Head of caudate nucleus (tissue), 42 donors: ENCODE data around the gene GRIN2B.

ENCODE experiments used
- DNase-seq, 42 donors: peaks; one replicate each; pipeline versions ENCODE4 v3.0.0 to v3.0.0-alpha.2; 2020 to 2021; ENCODE audit warnings: mixed read lengths in 7 of 42
- intact Hi-C: fragments of 100-400 bp; cut with DNase I; formaldehyde crosslinking; loops from one replicate; pipeline ENCODE4 v1.15.0; 2022

GRIN2B gene

DNA sequence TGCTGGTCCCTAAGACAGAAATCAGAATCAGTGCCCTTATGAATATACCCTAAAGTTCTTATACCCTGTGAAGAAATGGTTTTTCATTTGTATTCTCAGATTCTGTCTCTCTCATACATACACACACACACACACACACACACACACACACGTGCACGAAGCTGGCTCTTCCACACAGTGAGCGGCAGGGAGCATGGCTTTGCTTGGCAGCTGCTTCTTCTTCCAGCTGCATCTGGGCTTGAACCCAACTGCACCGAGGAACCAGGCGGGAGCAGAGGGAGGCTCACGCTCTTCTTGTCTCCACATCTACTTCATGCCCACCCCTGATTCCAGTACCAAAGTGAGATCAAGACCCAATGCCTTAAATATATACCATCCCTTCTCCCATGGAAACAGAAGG lies 19.4 kb downstream of the GRIN2B start:
- peak in 9 of 42 donors; percentile 21 to 52 (median 43) for DNase-seq
- intact Hi-C loops, result no loop called here

DNA sequence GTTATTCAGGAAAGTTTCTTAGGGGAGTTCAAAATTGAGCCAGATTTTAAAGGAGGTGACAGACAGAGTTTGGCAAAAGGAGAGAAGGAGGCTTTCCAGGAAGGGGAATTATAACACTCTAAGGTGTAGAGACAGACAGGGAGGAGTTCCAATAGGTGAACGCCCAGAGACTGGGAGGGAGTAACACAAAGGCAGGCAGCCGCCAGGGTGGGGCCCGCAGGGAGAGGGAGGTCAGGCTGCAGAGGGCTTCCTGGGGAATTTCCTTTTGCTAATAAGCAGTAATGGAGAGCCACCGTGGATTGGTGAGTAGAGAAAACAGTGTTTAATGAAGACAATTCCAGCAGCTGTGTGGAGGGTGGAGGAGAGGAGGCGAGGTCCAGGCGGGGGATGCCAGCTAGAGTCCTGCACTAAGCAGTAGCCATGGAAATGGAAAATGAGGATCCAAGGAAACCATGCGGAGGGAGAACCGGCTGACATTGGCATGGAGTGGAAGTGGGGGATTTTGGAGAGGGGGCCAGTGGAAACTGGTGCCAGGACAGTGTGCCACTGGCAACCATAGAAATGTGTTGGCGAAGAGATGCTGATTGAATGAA lies 22.2 kb downstream of the GRIN2B start:
- intact Hi-C loops, result no loop called here
- peak in 4 of 42 donors; percentile 11 to 43 (median 28) for DNase-seq

GRCh38 chr12:13957576-13957975 lies 23.8 kb downstream of the GRIN2B start:
- intact Hi-C loops, result no loop called here
- DNase-seq, result peak in 24 of 42 donors; percentile 21 to 85 (median 49)

- peak in 6 of 42 donors; percentile 19 to 57 (median 35) for DNase-seq
Measured at GRCh38 chr12:13956060-13956590, 25.3 kb downstream of the GRIN2B start.

GRCh38 chr12:13952096-13952495 lies 29.3 kb downstream of the GRIN2B start:
- intact Hi-C loops, result no loop called here
- DNase-seq, result no peak

More at GRCh38 chr12:13956060-13956590, 25.3 kb downstream of the GRIN2B start:
- intact Hi-C loops, result no loop called here

DNA sequence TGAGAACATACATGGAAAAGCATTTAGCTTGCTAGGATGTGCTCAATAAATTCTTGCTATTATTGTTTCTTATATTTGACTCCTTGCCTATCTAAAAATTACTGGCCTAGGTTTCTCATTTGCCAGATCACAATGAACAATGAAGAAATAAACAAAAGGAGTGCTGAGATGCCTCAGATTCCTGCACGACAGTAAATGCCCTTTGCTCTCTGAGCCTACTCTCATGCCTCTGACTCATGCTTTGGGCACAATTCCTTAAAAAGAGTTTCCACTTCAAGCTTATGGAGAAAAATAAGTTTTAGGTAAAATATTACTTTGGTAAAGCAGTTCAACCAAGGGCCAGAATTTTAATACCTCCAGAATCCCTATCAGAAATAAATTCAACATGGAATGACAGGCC lies 30.9 kb downstream of the GRIN2B start:
- intact Hi-C loops, result no loop called here
- DNase-seq, result no peak

DNA sequence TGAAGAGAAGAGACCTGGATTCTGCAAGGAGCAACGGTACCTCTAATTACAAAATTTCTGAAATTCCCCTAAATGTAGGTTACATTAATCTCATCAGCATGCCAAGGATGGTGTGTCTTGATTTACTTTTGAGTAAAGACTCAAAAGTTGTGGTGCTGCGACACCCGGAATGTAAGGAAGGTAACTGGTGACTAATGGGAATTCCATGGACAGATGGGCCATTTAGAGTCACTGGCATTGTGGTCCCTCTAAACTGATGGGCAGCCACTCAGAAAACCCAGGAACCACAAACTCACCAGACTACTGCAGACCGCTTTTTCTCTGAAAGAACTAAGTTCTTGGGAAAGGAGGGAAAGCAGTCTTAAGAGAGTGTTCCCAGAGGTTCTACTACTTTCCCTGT lies 32.8 kb downstream of the GRIN2B start:
- DNase-seq, result no peak
- intact Hi-C loops, result no loop called here

GRCh38 chr12:13947276-13947946 lies 34.0 kb downstream of the GRIN2B start:
- intact Hi-C loops, result no loop called here
- DNase-seq, result peak in 12 of 42 donors; percentile 8 to 67 (median 34)

GRCh38 chr12:13945641-13946040 lies 35.8 kb downstream of the GRIN2B start:
- intact Hi-C loops, result no loop called here
- no peak for DNase-seq

DNA sequence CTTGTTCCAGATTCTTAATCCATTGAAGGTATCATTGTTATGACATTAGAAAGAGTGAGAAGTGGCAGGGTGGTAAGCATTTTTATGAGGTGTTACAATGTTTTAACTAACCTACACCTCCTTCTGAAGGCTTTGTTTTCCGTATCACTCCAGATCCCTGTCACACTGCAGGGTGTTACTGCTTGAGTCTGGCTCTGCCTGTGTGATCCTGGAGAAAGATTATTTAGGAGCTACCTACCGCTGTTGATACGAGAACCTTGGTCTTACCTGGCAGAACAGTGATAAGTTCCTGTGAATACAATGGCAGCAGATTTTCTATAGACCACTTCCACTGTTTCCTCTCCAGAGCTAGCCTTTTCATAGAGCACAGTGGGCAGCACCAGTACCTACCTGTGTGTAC lies 36.2 kb downstream of the GRIN2B start:
- intact Hi-C loops, result no loop called here
- DNase-seq, result no peak

DNA sequence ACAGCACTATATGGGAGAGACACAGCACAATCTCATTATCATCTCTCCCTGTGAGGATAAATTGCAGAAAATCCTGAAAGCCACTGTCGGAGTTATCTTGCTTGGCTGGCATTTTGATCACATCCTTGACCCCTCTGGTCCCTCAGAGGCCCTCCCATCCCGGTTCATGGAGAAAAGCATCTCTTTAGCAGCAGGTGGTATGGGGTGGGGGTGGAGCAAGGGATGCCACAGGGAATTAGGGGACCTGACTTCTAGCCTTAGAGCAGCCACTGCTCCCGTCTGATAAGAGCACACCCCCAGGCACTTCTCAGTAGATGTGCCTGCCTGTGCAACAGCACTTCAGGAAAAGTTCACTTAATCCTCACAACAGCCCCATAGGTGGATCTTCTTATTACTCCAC lies 38.6 kb downstream of the GRIN2B start:
- intact Hi-C loops, result no loop called here

DNA sequence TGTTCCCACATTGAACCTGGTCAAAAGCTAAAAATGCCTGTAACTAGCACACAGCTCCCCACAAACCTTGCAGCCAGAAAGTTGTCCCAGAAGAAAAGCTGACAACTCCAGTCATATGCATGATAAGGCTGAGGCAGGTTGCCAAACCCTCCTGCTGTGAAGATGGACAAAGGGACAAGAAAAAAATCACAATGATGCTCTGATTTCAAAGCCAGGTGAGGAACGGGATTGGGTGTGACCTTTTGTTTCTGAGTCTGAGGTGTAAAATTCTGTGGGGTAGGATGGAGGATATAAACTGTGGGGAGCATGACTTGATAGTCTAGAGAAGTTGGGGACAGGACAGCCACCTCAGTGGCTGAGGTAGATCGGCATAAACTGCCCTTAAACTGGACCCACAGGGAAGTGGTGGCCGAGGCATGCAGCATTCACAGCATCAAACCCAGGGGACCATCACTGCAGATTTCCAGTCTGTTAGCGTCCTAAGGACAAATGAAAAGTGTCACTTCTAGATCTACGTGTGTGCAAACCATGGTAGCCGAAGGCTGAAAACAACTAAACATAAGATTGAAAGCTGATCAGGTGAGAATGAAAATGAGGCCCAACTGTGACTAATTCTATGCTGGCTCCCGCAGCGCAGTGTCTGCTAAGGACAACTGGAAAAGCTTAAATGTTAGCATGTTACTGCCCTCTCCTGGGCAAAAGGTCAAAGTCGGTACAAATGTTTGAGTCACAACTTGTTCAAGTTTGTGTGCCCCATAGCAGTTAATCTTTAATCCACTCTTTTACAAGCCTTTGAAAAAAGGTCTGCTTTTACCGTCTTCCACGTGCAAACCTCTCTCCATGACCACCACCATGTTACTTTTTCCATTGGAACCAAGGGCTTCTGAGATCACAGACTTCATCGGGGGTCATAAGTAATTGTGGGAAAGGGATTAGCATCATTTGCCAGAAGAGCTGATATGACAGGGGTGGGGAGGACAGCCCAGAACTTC lies 39.8 kb downstream of the GRIN2B start:
- DNase-seq, result peak in 24 of 42 donors; percentile 25 to 73 (median 48)
- intact Hi-C loops, result no loop called here

More for the DNA sequence above, 38.6 kb downstream of the GRIN2B start:
- DNase-seq, result no peak

GRCh38 chr12:13940335-13940865 lies 41.0 kb downstream of the GRIN2B start:
- intact Hi-C loops, result no loop called here
- DNase-seq, result no peak

DNA sequence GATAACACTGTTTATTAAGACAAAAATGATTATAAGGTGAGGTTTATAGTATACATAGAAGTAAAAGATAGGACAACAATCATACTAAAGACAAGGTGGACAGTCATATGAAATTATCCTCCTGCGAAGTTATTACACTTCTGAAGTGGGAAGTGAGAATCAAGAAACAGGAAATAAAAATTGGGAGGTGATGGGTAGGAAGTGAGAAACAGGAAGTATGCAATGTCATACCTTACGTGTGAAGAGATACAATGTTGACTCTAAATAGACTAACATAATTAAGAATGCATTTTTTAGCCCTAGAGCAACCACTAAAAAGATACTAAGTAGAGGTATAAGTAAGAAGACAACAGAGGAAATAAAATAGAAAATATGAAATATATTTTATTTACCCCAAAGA lies 43.7 kb downstream of the GRIN2B start:
- intact Hi-C loops, result no loop called here
- no peak for DNase-seq

DNA sequence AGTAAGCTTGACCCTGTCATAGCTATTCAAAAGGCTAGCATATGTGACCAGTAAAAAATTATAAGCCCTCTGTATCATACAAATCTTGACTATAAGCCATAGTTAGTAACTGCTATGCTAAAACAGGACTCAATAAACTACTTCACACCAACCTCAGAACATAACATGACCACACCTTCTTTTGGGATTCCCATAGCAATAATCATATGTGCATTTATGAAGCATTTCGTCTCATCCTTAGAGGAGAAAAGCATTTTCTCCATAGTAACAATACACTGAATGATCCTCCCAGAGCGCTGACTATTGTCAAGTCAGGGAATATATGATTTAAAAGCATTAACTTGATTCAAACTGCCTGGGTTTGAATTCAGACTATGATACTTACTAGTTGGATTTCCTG lies 46.2 kb downstream of the GRIN2B start:
- intact Hi-C loops, result no loop called here
- no peak for DNase-seq
